GM13976 (cell line): ENCODE data around the gene BMP4.

Experiments used
- DNase-seq: peaks from one replicate; pipeline ENCODE4 v3.0.0; 2012; ENCODE audit warnings: low spot score
- CTCF ChIP-seq: IDR thresholded peaks from 2 replicates; pipeline ENCODE4 v1.5.1; 2012; ENCODE audit warnings: borderline replicate concordance, mild to moderate bottlenecking; ENCODE audit not compliant: insufficient read depth; ENCODE audit errors: extremely low read depth, missing control alignments, control extremely low read depth
- in situ Hi-C: fragments of 300-500 bp; cut with MboI; formaldehyde crosslinking; loops from one replicate; pipeline ENCODE4 v1.12.0; 2022; ENCODE audit warnings: low sequenced_read_pairs, mixed read lengths, inconsistent platforms; ENCODE audit not compliant: unreplicated experiment

Gene BMP4

GRCh38 chr14:53968726-53969125, 12.1 kb upstream of the BMP4 start:
- TF ChIP-seq CTCF = no peak
- DNase-seq = no peak
- in situ Hi-C loops = no loop called here

GRCh38 chr14:53967606-53968005, 11.0 kb upstream of the BMP4 start:
- DNase-seq = no peak
- no peak for TF ChIP-seq CTCF
- in situ Hi-C loops = no loop called here

- no peak for TF ChIP-seq CTCF
- in situ Hi-C loops = no loop called here
- no peak for DNase-seq
Observed at GRCh38 chr14:53964249-53964648, 7.6 kb upstream of the BMP4 start.

DNA sequence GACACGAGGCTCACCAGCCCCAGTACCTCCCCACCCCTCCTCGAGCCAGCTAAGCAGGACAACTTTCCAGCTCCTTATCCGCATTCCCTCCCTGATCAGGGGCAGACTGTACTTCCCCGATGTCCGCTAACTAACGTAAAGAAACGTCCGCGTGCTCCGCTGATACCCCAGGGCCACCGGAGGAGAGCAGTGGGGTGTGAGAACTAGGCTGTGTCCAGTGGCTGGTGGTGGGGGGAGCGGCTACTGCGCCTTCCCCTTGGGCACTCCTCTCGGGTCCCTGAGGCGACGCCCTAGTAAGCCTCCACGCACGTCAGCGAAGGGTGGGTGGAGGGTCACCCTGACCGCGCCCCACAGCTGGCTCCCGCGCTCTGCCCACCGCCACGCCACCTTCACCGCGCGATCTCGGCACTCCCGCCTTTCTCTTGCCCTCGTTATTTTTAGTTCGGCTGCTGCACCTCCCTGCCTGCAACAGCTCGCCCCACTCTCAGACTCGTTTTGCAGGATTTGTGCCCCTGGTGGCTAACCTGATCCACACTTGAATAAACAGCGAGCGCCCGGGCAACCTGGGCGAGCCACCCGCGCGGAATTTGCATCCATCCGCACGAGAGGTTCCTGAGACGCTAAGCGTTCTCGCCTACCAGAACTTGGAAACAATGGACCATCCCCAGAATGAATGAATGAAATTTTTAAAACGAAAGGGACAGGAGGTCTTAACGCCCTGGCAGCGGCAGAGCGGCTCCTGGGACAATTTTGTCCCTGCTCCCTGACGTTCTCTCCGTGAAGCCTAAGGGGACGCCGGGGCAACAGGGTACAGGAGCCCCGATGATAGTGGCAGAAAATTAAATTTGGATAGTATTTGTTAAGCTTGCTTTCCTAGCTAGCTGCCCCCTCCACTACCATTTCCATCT, 6.9 kb upstream of the BMP4 start:
- no peak for DNase-seq
- in situ Hi-C loops = no loop called here
- TF ChIP-seq CTCF = no peak

- in situ Hi-C loops = no loop called here
- TF ChIP-seq CTCF = no peak
- no peak for DNase-seq
Observed at GRCh38 chr14:53962953-53963319, 6.3 kb upstream of the BMP4 start.

GRCh38 chr14:53958628-53959027, 2.0 kb upstream of the BMP4 start:
- in situ Hi-C loops = no loop called here
- no peak for TF ChIP-seq CTCF
- DNase-seq = no peak

- in situ Hi-C loops = no loop called here
- DNase-seq = no peak
- TF ChIP-seq CTCF = no peak
Observed at GRCh38 chr14:53957739-53958138, 1.1 kb upstream of the BMP4 start.
